Heart left ventricle (tissue), 13 donors: ENCODE data around the gene DDX3X.

Experiments used
- POLR2A ChIP-seq, 2 donors: fragments of 450-650 bp; IDR thresholded peaks; one replicate each; pipeline ENCODE4 v1.6.1; 2017; ENCODE audit warnings: antibody characterized with exemption in 2 of 2, mild to moderate bottlenecking in 2 of 2, moderate library complexity in 2 of 2
- TF ChIP-seq, protein P1 (sequence below), 12 donors: fragments of 200-600 bp; sonication (generic) in 4 of 12; IDR thresholded peaks; one replicate each; pipeline versions ENCODE4 v1.5.0 to v1.8.0; 2018 to 2022; ENCODE audit warnings: antibody characterized with exemption in 12 of 12, mild to moderate bottlenecking in 5 of 12
- donor health status: ischemic (EF 13 %, LVEDD 7.1; RV severe dilation, severe dysfunction).
- donor health status: DM: no; HTN: yes; CAD: no.
- donor health status: DM: no; HTN: no; CAD: no.
- donor health status: ischemic (EF 25% LVEDD 6.9; RV normal size, moderate dysfunction).
- donor health status: ischemic (EF 25% LVEDD 5.7; RV mildly dilated, moderate dysfunction).
- donor health status: ischemic (EF 35%, LVEDD 5.7; RV mildly dilated, moderate dysfunction).
- donor health status: nonischemic (EF 11% LVEDD 7.7; RV severe dilation, severe dysfunction).
- donor health status: DM: yes; HTN: yes; CAD: no.
- donor health status: PGD.
- donor health status: ischemic (EF 29% LVEDD 5.4; RV normal size, mild dysfunction).
- donor health status: nonischemic (EF 23%, LVEDD 6.1; RV moderate dilation, normal function).

DNA sequence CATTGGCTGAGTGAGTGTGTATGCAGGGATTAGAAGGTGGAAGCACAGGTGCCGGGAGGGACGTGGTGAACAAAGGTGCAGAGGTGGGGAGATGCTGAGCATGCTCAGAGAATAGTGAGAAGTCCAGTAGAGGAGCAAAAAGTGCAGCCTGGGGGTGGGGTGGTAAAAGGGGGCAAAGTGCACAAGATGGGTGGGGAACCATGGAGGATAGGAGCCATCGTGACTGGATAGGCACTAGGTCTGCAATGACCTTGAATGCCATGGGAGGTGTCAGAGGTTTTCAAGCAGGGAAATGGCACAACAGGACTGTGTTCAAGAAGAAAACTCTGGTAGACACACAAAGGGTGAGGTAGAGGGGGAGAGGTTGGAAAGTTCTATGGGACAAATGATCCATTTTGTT is 6.6 kb upstream of the DDX3X start:
- TF ChIP-seq, protein P1, sequence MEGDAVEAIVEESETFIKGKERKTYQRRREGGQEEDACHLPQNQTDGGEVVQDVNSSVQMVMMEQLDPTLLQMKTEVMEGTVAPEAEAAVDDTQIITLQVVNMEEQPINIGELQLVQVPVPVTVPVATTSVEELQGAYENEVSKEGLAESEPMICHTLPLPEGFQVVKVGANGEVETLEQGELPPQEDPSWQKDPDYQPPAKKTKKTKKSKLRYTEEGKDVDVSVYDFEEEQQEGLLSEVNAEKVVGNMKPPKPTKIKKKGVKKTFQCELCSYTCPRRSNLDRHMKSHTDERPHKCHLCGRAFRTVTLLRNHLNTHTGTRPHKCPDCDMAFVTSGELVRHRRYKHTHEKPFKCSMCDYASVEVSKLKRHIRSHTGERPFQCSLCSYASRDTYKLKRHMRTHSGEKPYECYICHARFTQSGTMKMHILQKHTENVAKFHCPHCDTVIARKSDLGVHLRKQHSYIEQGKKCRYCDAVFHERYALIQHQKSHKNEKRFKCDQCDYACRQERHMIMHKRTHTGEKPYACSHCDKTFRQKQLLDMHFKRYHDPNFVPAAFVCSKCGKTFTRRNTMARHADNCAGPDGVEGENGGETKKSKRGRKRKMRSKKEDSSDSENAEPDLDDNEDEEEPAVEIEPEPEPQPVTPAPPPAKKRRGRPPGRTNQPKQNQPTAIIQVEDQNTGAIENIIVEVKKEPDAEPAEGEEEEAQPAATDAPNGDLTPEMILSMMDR (IDR thresholded peaks at IDR 0.05), result no peak
- no peak for TF ChIP-seq POLR2A (IDR thresholded peaks at IDR 0.05)
